Ishikawa (cell line): Measurements from ENCODE around the gene ARID5A.

ENCODE experiments used
- CEBPB ChIP-seq: IDR thresholded peaks from 2 replicates; pipeline ENCODE4 v1.6.1; 2012
- CREB1 ChIP-seq: IDR thresholded peaks from 2 replicates; pipeline ENCODE4 v1.6.1; 2012; ENCODE audit warnings: low read depth
- EGR1 ChIP-seq: IDR thresholded peaks from 2 replicates; pipeline ENCODE4 v1.6.1; 2012
- EP300 ChIP-seq: IDR thresholded peaks from 2 replicates; pipeline ENCODE4 v1.6.1; 2012; ENCODE audit warnings: borderline replicate concordance
- FOXM1 ChIP-seq: IDR thresholded peaks from 2 replicates; pipeline ENCODE4 v1.6.1; 2012; ENCODE audit warnings: low read depth, borderline replicate concordance
- MAX ChIP-seq: IDR thresholded peaks from 2 replicates; pipeline ENCODE4 v1.6.1; 2012
- NFIC ChIP-seq: IDR thresholded peaks from 2 replicates; pipeline ENCODE4 v1.6.1; 2012
- RAD21 ChIP-seq: IDR thresholded peaks from 2 replicates; pipeline ENCODE4 v1.6.1; 2012; ENCODE audit warnings: low read depth
- TAF1 ChIP-seq: IDR thresholded peaks from 2 replicates; pipeline ENCODE4 v1.6.1; 2012; ENCODE audit warnings: low read depth, mild to moderate bottlenecking
- TCF12 ChIP-seq: IDR thresholded peaks from 2 replicates; pipeline ENCODE4 v1.6.1; 2012; ENCODE audit warnings: low read depth
- TEAD4 ChIP-seq: IDR thresholded peaks from 2 replicates; pipeline ENCODE4 v1.6.1; 2012
- YY1 ChIP-seq: IDR thresholded peaks from 2 replicates; pipeline ENCODE4 v1.6.1; 2012; ENCODE audit warnings: low read depth
- ZBTB7A ChIP-seq: IDR thresholded peaks from 2 replicates; pipeline ENCODE4 v1.6.1; 2012; ENCODE audit warnings: low read depth
- TF ChIP-seq, protein P1 (sequence below): IDR thresholded peaks from 2 replicates; pipeline ENCODE4 v1.6.1; 2012; ENCODE audit warnings: low read depth, mild to moderate bottlenecking
- TF ChIP-seq, protein P2 (sequence below): IDR thresholded peaks from 2 replicates; pipeline ENCODE4 v1.6.1; 2012

ARID5A gene

DNA sequence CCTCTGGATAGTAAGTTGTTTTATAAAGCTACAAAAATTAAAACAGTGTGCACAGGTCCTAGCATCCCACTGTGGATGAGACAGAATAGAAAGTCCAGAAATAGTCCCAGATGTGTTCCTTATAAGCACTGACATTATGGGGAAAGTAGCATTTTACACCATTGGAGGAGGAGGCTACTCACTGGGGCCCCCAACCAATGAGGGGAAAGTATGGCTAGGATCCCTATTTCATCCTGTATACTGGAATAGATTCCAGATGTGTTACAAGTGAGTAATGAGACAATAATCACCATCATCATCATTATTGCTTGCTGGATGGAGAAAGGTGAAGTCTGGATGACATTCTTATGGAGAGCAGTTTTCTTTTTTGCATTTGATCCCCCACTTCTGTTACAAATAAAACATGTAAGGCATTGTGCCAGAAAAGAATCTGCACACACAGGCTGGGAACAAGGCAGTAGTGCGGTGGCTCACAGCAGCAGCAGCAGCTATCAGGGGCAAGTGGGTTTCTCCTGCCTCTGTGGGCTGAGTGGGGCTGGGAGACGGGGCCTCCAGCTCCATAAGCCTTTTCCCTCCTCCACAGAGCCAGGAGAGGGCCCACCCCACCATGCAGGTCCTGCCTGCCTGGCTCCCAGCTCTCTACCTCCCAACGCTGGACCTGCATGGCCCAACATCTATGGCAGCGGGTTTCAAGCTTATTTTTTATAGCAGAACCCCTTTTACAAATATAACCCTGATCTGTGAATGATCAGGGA lies 5.0 kb downstream of the ARID5A start:
- no peak for TF ChIP-seq CEBPB
- TF ChIP-seq RAD21, result no peak
- no peak for TF ChIP-seq YY1
- TF ChIP-seq, protein P1, sequence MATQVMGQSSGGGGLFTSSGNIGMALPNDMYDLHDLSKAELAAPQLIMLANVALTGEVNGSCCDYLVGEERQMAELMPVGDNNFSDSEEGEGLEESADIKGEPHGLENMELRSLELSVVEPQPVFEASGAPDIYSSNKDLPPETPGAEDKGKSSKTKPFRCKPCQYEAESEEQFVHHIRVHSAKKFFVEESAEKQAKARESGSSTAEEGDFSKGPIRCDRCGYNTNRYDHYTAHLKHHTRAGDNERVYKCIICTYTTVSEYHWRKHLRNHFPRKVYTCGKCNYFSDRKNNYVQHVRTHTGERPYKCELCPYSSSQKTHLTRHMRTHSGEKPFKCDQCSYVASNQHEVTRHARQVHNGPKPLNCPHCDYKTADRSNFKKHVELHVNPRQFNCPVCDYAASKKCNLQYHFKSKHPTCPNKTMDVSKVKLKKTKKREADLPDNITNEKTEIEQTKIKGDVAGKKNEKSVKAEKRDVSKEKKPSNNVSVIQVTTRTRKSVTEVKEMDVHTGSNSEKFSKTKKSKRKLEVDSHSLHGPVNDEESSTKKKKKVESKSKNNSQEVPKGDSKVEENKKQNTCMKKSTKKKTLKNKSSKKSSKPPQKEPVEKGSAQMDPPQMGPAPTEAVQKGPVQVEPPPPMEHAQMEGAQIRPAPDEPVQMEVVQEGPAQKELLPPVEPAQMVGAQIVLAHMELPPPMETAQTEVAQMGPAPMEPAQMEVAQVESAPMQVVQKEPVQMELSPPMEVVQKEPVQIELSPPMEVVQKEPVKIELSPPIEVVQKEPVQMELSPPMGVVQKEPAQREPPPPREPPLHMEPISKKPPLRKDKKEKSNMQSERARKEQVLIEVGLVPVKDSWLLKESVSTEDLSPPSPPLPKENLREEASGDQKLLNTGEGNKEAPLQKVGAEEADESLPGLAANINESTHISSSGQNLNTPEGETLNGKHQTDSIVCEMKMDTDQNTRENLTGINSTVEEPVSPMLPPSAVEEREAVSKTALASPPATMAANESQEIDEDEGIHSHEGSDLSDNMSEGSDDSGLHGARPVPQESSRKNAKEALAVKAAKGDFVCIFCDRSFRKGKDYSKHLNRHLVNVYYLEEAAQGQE, result no peak
- no peak for TF ChIP-seq MAX
- no peak for TF ChIP-seq TAF1
- no peak for TF ChIP-seq TCF12
- TF ChIP-seq EP300, result no peak

GRCh38 chr2:96542357-96542977 lies 5.9 kb downstream of the ARID5A start:
- TF ChIP-seq, protein P2, sequence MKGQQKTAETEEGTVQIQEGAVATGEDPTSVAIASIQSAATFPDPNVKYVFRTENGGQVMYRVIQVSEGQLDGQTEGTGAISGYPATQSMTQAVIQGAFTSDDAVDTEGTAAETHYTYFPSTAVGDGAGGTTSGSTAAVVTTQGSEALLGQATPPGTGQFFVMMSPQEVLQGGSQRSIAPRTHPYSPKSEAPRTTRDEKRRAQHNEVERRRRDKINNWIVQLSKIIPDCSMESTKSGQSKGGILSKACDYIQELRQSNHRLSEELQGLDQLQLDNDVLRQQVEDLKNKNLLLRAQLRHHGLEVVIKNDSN, result no peak
- TF ChIP-seq FOXM1 (no peak), TCF12 (no peak), EP300 (no peak), TAF1 (no peak), RAD21 (no peak), CEBPB (no peak), EGR1 (no peak)

DNA sequence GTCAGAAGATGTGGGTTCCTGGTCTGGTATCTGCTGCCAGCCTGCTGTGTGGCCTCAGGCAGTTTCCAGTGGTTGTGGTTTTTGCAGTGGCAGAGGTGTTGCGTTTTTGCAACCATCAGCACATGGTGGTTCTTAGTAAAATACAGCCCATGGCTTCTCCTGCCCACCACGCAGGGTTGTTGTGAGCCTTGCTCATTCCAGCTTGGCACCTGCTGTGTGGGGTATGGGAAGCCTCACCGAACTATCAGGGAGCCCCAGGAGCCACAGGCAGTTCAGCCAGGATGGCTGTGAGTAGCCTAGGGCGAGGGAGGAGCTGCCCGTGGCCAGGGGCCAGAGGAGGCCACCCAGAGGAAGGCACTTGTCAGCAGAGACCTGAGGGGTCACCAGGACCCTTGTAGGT lies 9.8 kb downstream of the ARID5A start:
- TF ChIP-seq EGR1 (no peak), RAD21 (no peak), CEBPB (no peak)
- TF ChIP-seq, protein P1, result no peak

DNA sequence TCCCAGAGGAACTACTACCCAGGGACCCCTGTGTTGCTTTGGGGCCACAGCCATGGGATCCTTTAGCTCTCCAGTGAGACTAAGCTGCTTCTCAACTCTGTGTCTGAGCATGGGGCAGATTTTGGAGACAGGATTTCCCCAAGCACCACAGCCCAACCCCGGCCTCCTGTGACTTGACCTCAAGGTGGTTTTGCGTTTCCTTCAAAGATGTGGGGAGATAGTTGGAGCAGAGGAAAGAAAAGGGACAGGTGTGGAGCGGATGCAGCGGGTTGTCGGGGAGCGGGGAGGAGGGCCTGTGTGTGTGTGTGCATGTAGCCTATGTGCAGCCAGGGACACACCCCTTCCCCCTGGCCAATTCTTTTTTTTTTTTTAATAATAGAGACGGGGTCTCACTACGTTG lies 10.2 kb downstream of the ARID5A start:
- TF ChIP-seq, protein P1, result no peak
- no peak for TF ChIP-seq ZBTB7A
- TF ChIP-seq, protein P2, result no peak
- no peak for TF ChIP-seq NFIC
- TF ChIP-seq MAX, result no peak
- no peak for TF ChIP-seq FOXM1
- no peak for TF ChIP-seq EP300
- TF ChIP-seq TAF1, result no peak
- no peak for TF ChIP-seq EGR1
- no peak for TF ChIP-seq RAD21
- TF ChIP-seq CREB1, result no peak
- TF ChIP-seq TEAD4, result no peak
- no peak for TF ChIP-seq YY1
- TF ChIP-seq CEBPB, result no peak
- TF ChIP-seq TCF12, result no peak
